Neuronal stem cell (in vitro differentiated cells): ENCODE results near the gene ELOVL6.
"Not testable (repeated sequence)": the region's sequence is repeated elsewhere in the genome, so short reads cannot be mapped to it uniquely, and the experiment has no call there.

Experiments
- DNase-seq: peaks from one replicate; pipeline ENCODE4 v3.0.0-alpha.2; 2013; ENCODE audit warnings: low spot score
- H2AFZ ChIP-seq: one replicate; pipeline ENCODE4 v1.6.1; 2013; ENCODE audit warnings: mild to moderate bottlenecking, low read length, inconsistent platforms
- H2AK5ac ChIP-seq: 2 replicates; pipeline ENCODE4 v1.6.1; 2013; ENCODE audit warnings: low read depth, mild to moderate bottlenecking, inconsistent platforms, low read length, moderate library complexity, mixed read lengths
- H2BK120ac ChIP-seq: 2 replicates; pipeline ENCODE4 v1.6.1; 2013; ENCODE audit warnings: low read depth, mild to moderate bottlenecking, inconsistent platforms, low read length, moderate library complexity, mixed read lengths
- H2BK12ac ChIP-seq: one replicate; pipeline ENCODE4 v1.6.1; 2013; ENCODE audit warnings: low read length, inconsistent platforms
- H2BK15ac ChIP-seq: 2 replicates; pipeline ENCODE4 v1.6.1; 2013; ENCODE audit warnings: mild to moderate bottlenecking, low read length, inconsistent platforms, mixed read lengths
- H2BK5ac ChIP-seq: one replicate; pipeline ENCODE4 v1.6.1; 2013; ENCODE audit warnings: inconsistent platforms, mild to moderate bottlenecking, low read length, moderate library complexity
- H3K14ac ChIP-seq: one replicate; pipeline ENCODE4 v1.6.1; 2013; ENCODE audit warnings: low read length, inconsistent platforms
- H3K18ac ChIP-seq: 2 replicates; pipeline ENCODE4 v1.6.1; 2013; ENCODE audit warnings: low read length, inconsistent platforms
- H3K23ac ChIP-seq: 2 replicates; pipeline ENCODE4 v1.6.1; 2013; ENCODE audit warnings: low read depth, mild to moderate bottlenecking, mixed read lengths, low read length, inconsistent platforms; ENCODE audit not compliant: poor library complexity
- H3K27ac ChIP-seq: replicated peaks from 3 replicates; pipeline ENCODE4 v1.5.1; 2013; ENCODE audit warnings: low read length, inconsistent platforms
- H3K27me3 ChIP-seq, 3 experiments: 2 replicates each; pipeline ENCODE4 v1.6.1; 2013; ENCODE audit warnings: low read length in 3 of 3, mild to moderate bottlenecking in 2 of 3, inconsistent platforms in 1 of 3, low read depth in 1 of 3, mixed read lengths in 1 of 3, moderate library complexity in 1 of 3; ENCODE audit not compliant: control insufficient read depth in 3 of 3, insufficient read depth in 3 of 3
- H3K36me3 ChIP-seq, 2 donors: replicated peaks in 1 of 2; 2 replicates each; pipeline ENCODE4 v1.6.1; 2013; ENCODE audit warnings: low read length in 2 of 2; ENCODE audit not compliant: control insufficient read depth in 2 of 2, insufficient read depth in 2 of 2
- H3K4ac ChIP-seq: 2 replicates; pipeline ENCODE4 v1.6.1; 2013; ENCODE audit warnings: inconsistent platforms, mild to moderate bottlenecking, low read length, moderate library complexity
- H3K4me1 ChIP-seq, 2 donors: 1 replicate in 1 of 2; 2 replicates in 1 of 2; pipeline ENCODE4 v1.6.1; 2013; ENCODE audit warnings: low read length in 2 of 2, low read depth in 1 of 2; ENCODE audit not compliant: control insufficient read depth in 2 of 2, insufficient read depth in 1 of 2
- H3K4me2 ChIP-seq: one replicate; pipeline ENCODE4 v1.6.1; 2013; ENCODE audit warnings: mild to moderate bottlenecking, low read length, inconsistent platforms; ENCODE audit not compliant: insufficient read depth, poor library complexity, severe bottlenecking
- H3K4me3 ChIP-seq, 2 donors: 2 replicates each; pipeline ENCODE4 v1.5.1; 2013; ENCODE audit warnings: low read length in 2 of 2, mild to moderate bottlenecking in 2 of 2, inconsistent platforms in 1 of 2, moderate library complexity in 1 of 2
- H3K79me1 ChIP-seq: one replicate; pipeline ENCODE4 v1.6.1; 2013; ENCODE audit warnings: low read depth, mild to moderate bottlenecking, inconsistent platforms, low read length, moderate library complexity
- H3K9ac ChIP-seq: one replicate; pipeline ENCODE4 v1.6.1; 2013; ENCODE audit warnings: mild to moderate bottlenecking, low read depth, low read length, inconsistent platforms; ENCODE audit not compliant: poor library complexity
- H3K9me3 ChIP-seq, 2 donors: replicated peaks in 1 of 2; 2 replicates each; pipeline versions ENCODE3 to v1.6.1; 2013; ENCODE audit warnings: low read length in 2 of 2, mild to moderate bottlenecking in 2 of 2, inconsistent platforms in 1 of 2, low read depth in 1 of 2, mixed read lengths in 1 of 2, moderate library complexity in 1 of 2; ENCODE audit not compliant: control insufficient read depth in 2 of 2, insufficient read depth in 1 of 2
- H4K8ac ChIP-seq: one replicate; pipeline ENCODE4 v1.6.1; 2013; ENCODE audit warnings: low read depth, mild to moderate bottlenecking, inconsistent platforms, low read length, moderate library complexity
- H4K91ac ChIP-seq: one replicate; pipeline ENCODE4 v1.6.1; 2013; ENCODE audit warnings: low read length, low read depth, mild to moderate bottlenecking, inconsistent platforms; ENCODE audit not compliant: poor library complexity
- whole genome bisulfite sequencing, 2 donors: extraction: QIAGEN DNeasy Blood & Tissue Kit; methylation state at CpG; one replicate each; pipeline ENCODE4 v1.1.7; 2013; ENCODE audit warnings: missing lambda C conversion rate in 2 of 2, mixed read lengths in 1 of 2; ENCODE audit not compliant: insufficient read length in 2 of 2, insufficient replicate concordance in 1 of 2; ENCODE audit errors: extremely low coverage in 2 of 2; 5-methylcytosine and 5-hydroxymethylcytosine counted together

ELOVL6 gene

DNA sequence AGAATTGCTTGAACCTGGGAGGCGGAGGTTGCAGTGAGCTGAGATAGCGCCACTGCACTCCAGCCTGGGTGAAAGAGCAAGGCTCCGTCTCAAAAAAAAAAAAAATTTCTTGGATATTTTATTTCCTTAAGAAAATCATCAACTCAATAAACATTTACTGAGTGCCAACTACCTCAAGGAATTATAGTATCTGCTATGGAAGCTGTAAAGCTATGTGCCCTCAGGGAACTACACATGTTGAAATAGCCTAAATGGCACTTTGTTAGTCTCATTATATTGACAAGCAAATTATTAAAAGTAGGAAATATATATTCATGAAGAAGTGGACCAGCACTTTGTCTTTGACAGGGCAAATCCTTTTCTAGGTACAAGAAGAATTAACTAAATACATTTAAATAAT, 40.8 kb downstream of the ELOVL6 start:
- H3K4me1 ChIP-seq: peaks cover 4 to 7% of the 10 kb centered on the region in 2 donors
- H3K9ac ChIP-seq: no peak overlapping the region
- no peak overlapping the region for H2BK5ac ChIP-seq
- H3K79me1 ChIP-seq: peaks cover 4% of the 10 kb centered on the region
- no peak overlapping the region for H4K8ac ChIP-seq
- DNase-seq: no peak
- no peak overlapping the region for H3K4me2 ChIP-seq
- H3K27me3 ChIP-seq: no peaks in the 10 kb centered on the region
- WGBS, 2 donors: no CpG with 5 or more reads among the region's 3 CpGs
- H2AFZ ChIP-seq: no peak overlapping the region
- no peak overlapping the region for H3K18ac ChIP-seq
- no peak overlapping the region for H2BK120ac ChIP-seq
- H2BK15ac ChIP-seq: no peak overlapping the region
- no peak overlapping the region for H3K4me3 ChIP-seq
- no peak overlapping the region for H3K27ac ChIP-seq
- no peak overlapping the region for H3K14ac ChIP-seq
- no peaks in the 10 kb centered on the region for H3K9me3 ChIP-seq
- H3K4ac ChIP-seq: no peak overlapping the region
- no peak overlapping the region for H3K23ac ChIP-seq
- no peak overlapping the region for H4K91ac ChIP-seq
- H2BK12ac ChIP-seq: no peak overlapping the region
- peaks cover 0 to 72% of the 10 kb centered on the region in 2 donors for H3K36me3 ChIP-seq
- no peak overlapping the region for H2AK5ac ChIP-seq

DNA sequence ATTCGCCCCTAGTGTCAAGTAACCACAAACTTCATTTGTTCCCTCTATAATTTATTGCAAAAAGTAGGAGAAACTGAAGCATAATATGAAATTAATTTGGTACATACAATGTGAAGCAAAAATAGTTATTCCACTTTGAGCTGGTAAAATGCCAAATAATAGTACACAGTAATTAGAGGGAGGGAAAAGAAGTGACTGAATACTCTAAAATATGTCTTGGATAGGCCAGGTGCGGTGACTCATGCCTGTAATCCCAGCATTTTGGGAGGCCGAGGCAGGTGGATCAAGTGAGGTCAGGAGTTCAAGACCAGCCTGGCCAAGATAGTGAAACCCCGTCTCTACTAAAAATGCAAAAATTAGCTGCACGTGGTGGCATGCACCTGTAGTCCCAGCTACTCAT, 41.2 kb downstream of the ELOVL6 start:
- not testable (repeated sequence) for H3K23ac ChIP-seq, H3K4me1 ChIP-seq, H2BK12ac ChIP-seq, H3K27ac ChIP-seq, H4K91ac ChIP-seq, H4K8ac ChIP-seq, H3K14ac ChIP-seq, H3K18ac ChIP-seq, H3K4me2 ChIP-seq, H3K79me1 ChIP-seq, H3K27me3 ChIP-seq, H2BK120ac ChIP-seq, H2AFZ ChIP-seq, H2BK5ac ChIP-seq, DNase-seq, H3K4ac ChIP-seq, H3K9me3 ChIP-seq, H3K9ac ChIP-seq, H3K4me3 ChIP-seq, H2BK15ac ChIP-seq, H2AK5ac ChIP-seq
- no CpG with 5 or more reads among the region's 5 CpGs for WGBS, 2 donors
- H3K36me3 ChIP-seq: peaks cover 0 to 72% of the 10 kb centered on the region in 2 donors

DNA sequence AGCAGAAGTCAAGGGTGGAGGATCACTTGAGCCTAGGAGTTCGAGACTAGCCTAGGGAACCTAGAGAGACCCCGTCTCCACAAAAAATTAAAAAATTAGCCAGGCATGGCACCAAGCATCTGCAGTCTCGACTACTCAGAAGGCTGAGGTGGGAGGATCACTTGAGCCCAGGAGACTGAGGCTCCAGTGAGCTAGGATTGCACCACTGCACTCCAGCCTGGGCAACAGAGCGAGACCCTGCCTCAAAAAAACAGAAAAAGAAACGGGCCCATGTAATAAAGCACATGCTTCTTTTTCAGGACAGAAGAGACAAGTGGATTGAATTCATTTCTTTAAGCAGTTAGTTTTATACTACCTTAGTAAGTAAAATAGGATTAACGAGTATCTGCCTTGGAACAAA, 42.0 kb downstream of the ELOVL6 start:
- no peak overlapping the region for H2AK5ac ChIP-seq
- no CpG with 5 or more reads among the region's 6 CpGs for WGBS, 2 donors
- DNase-seq: no peak

DNA sequence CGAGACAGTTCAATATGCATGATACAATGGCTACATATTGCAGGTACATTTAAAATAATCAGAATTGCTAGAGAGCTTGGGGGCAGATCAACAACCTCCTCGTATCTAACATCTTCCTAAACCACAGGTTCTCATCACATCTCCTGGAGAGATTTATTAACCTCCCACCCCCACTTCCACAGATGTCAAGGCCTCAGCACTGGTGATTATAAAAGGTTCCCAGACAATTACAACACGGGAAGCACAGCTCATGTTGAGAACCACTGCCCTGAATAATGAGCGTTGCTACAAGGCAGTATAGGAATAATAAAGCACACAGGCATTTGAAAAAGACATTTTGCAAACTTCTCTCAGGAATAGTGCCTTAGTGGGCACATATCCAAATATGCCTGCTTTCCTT, 42.8 kb downstream of the ELOVL6 start:
- Histone ChIP-seq H3K27me3 (no peaks in the 10 kb centered on the region), H3K27ac (no peak overlapping the region), H2BK12ac (no peak overlapping the region), H4K8ac (no peak overlapping the region), H2BK120ac (no peak overlapping the region), H2AK5ac (no peak overlapping the region), H4K91ac (no peak overlapping the region), H3K4me1 (peaks cover 3 to 7% of the 10 kb centered on the region in 2 donors), H2AFZ (no peak overlapping the region), H3K4me2 (no peak overlapping the region), H2BK15ac (no peak overlapping the region), H3K14ac (no peak overlapping the region), H2BK5ac (no peak overlapping the region), H3K4me3 (no peak overlapping the region), H3K9me3 (no peaks in the 10 kb centered on the region), H3K18ac (no peak overlapping the region), H3K79me1 (peaks cover 3% of the 10 kb centered on the region), H3K9ac (no peak overlapping the region), H3K23ac (no peak overlapping the region), H3K4ac (no peak overlapping the region), H3K36me3 (peaks cover 0 to 67% of the 10 kb centered on the region in 2 donors)
- no peak for DNase-seq
- WGBS, 2 donors: no CpG with 5 or more reads among the region's 4 CpGs

More for the DNA sequence above, 42.0 kb downstream of the ELOVL6 start:
- no peak overlapping the region for H3K4ac ChIP-seq
- peaks cover 4 to 7% of the 10 kb centered on the region in 2 donors for H3K4me1 ChIP-seq
- H3K9me3 ChIP-seq: no peaks in the 10 kb centered on the region
- no peak overlapping the region for H3K4me2 ChIP-seq
- no peak overlapping the region for H2BK5ac ChIP-seq
- peaks cover 0 to 72% of the 10 kb centered on the region in 2 donors for H3K36me3 ChIP-seq
- no peak overlapping the region for H2BK120ac ChIP-seq
- H3K14ac ChIP-seq: no peak overlapping the region
- H3K79me1 ChIP-seq: peaks cover 5% of the 10 kb centered on the region
- H3K27me3 ChIP-seq: no peaks in the 10 kb centered on the region
- no peak overlapping the region for H3K23ac ChIP-seq
- no peak overlapping the region for H2AFZ ChIP-seq
- no peak overlapping the region for H4K91ac ChIP-seq
- no peak overlapping the region for H2BK15ac ChIP-seq
- no peak overlapping the region for H3K9ac ChIP-seq
- no peak overlapping the region for H2BK12ac ChIP-seq
- no peak overlapping the region for H3K4me3 ChIP-seq
- H4K8ac ChIP-seq: no peak overlapping the region
- H3K18ac ChIP-seq: no peak overlapping the region
- H3K27ac ChIP-seq: no peak overlapping the region
